Kidney tubule cell (primary cell): ENCODE data around the gene EVPL.
"Not testable (repeated sequence)": the region's sequence is repeated elsewhere in the genome, so short reads cannot be mapped to it uniquely, and the experiment has no call there.

Experiments
- DNase-seq: peaks from one replicate; pipeline ENCODE4 v3.0.0-alpha.2; 2018; ENCODE audit warnings: low spot score

The EVPL gene

GRCh38 chr17:75996665-75997590 is 30.2 kb downstream of the EVPL start:
- DNase-seq: peak; percentile 79

GRCh38 chr17:75995385-75995925 is 31.7 kb downstream of the EVPL start:
- DNase-seq: no peak

GRCh38 chr17:75994802-75995370 is 32.2 kb downstream of the EVPL start:
- DNase-seq: no peak

GRCh38 chr17:75991396-75991795 is 35.7 kb downstream of the EVPL start:
- no peak for DNase-seq

GRCh38 chr17:75987041-75987440 is 40.1 kb downstream of the EVPL start:
- DNase-seq: no peak

- DNase-seq: no peak
Observed at GRCh38 chr17:75985986-75986385, 41.1 kb downstream of the EVPL start.

GRCh38 chr17:75983501-75984181 is 43.5 kb downstream of the EVPL start:
- peak; percentile 77 for DNase-seq

- DNase-seq: no peak
Observed at GRCh38 chr17:75981019-75981615, 46.0 kb downstream of the EVPL start.

GRCh38 chr17:75980188-75981018 is 46.7 kb downstream of the EVPL start:
- peak; percentile 77 for DNase-seq

GRCh38 chr17:75979705-75980187 is 47.4 kb downstream of the EVPL start:
- DNase-seq: no peak

- DNase-seq: peak; percentile 97
Observed at GRCh38 chr17:75978938-75979704, 48.0 kb downstream of the EVPL start, which contains the start of the genes ACOX1 and TEN1. TSS of gene ACOX1 (minus strand) at chr17:75979166. CDS start at chr17:75979073, 93 bp downstream. TSS of gene TEN1 (plus strand) at chr17:75979240. CDS start at chr17:75986193, 6,953 bp downstream.

- DNase-seq: peak; percentile 41
Observed at GRCh38 chr17:75976175-75976848, 50.8 kb downstream of the EVPL start.

GRCh38 chr17:75975757-75976174 is 51.3 kb downstream of the EVPL start:
- peak; percentile 10 for DNase-seq

- DNase-seq: not testable (repeated sequence)
Observed at GRCh38 chr17:75975187-75975586, 51.9 kb downstream of the EVPL start.

- DNase-seq: no peak
Observed at GRCh38 chr17:75970626-75971025, 56.5 kb downstream of the EVPL start.

- DNase-seq: no peak
Observed at GRCh38 chr17:75970011-75970523, 57.0 kb downstream of the EVPL start.

- DNase-seq: not testable (repeated sequence)
Observed at GRCh38 chr17:75969044-75969443, 58.1 kb downstream of the EVPL start.

- no peak for DNase-seq
Observed at GRCh38 chr17:75965468-75965867, 61.6 kb downstream of the EVPL start.

GRCh38 chr17:75959839-75960511 is 67.1 kb downstream of the EVPL start:
- DNase-seq: no peak
